HL-60 (cell line): ENCODE measurements around the gene EDNRA.

Source experiments
- POLR2AphosphoS5 ChIP-seq: IDR thresholded peaks from 2 replicates; pipeline ENCODE4 v1.6.1; 2012; ENCODE audit warnings: low read depth
- TF ChIP-seq, protein P1 (sequence below): IDR thresholded peaks from one replicate; pipeline ENCODE4 v1.5.1; 2011; ENCODE audit warnings: low read length, control low read depth, inconsistent platforms; ENCODE audit not compliant: insufficient read depth
- TF ChIP-seq, protein P2 (sequence below): IDR thresholded peaks from 2 replicates; pipeline ENCODE4 v1.6.1; 2012; ENCODE audit warnings: low read depth; ENCODE audit not compliant: insufficient replicate concordance

DNA sequence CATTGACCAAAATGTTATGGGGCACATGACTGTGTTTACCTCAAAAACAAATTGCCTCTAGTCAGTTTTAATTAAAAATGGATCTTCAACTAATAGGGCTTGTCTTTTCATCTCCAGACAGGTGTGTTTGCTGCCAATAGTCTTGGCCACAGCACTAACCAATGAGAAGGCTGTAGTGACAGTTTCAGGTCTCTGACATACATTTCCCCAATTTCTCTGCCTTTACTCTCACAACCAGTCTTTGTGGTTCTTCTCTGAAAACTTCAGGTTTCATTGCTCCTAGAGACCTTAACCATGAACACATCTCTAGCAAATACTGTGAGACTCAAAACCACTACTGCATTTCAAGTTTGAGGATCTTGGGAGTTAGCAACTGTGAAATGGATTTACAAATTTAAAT lies 3.5 kb upstream of the EDNRA start:
- TF ChIP-seq, protein P1, sequence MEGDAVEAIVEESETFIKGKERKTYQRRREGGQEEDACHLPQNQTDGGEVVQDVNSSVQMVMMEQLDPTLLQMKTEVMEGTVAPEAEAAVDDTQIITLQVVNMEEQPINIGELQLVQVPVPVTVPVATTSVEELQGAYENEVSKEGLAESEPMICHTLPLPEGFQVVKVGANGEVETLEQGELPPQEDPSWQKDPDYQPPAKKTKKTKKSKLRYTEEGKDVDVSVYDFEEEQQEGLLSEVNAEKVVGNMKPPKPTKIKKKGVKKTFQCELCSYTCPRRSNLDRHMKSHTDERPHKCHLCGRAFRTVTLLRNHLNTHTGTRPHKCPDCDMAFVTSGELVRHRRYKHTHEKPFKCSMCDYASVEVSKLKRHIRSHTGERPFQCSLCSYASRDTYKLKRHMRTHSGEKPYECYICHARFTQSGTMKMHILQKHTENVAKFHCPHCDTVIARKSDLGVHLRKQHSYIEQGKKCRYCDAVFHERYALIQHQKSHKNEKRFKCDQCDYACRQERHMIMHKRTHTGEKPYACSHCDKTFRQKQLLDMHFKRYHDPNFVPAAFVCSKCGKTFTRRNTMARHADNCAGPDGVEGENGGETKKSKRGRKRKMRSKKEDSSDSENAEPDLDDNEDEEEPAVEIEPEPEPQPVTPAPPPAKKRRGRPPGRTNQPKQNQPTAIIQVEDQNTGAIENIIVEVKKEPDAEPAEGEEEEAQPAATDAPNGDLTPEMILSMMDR: no peak
- no peak for TF ChIP-seq POLR2AphosphoS5
- TF ChIP-seq, protein P2, sequence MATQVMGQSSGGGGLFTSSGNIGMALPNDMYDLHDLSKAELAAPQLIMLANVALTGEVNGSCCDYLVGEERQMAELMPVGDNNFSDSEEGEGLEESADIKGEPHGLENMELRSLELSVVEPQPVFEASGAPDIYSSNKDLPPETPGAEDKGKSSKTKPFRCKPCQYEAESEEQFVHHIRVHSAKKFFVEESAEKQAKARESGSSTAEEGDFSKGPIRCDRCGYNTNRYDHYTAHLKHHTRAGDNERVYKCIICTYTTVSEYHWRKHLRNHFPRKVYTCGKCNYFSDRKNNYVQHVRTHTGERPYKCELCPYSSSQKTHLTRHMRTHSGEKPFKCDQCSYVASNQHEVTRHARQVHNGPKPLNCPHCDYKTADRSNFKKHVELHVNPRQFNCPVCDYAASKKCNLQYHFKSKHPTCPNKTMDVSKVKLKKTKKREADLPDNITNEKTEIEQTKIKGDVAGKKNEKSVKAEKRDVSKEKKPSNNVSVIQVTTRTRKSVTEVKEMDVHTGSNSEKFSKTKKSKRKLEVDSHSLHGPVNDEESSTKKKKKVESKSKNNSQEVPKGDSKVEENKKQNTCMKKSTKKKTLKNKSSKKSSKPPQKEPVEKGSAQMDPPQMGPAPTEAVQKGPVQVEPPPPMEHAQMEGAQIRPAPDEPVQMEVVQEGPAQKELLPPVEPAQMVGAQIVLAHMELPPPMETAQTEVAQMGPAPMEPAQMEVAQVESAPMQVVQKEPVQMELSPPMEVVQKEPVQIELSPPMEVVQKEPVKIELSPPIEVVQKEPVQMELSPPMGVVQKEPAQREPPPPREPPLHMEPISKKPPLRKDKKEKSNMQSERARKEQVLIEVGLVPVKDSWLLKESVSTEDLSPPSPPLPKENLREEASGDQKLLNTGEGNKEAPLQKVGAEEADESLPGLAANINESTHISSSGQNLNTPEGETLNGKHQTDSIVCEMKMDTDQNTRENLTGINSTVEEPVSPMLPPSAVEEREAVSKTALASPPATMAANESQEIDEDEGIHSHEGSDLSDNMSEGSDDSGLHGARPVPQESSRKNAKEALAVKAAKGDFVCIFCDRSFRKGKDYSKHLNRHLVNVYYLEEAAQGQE: no peak
